GM12801 (cell line): ENCODE measurements around the gene CACNA1C.

Experiments
- CTCF ChIP-seq: IDR thresholded peaks from one replicate; pipeline ENCODE4 v1.5.1; 2011; ENCODE audit warnings: control low read depth; ENCODE audit not compliant: insufficient read length; ENCODE audit errors: extremely low read depth

CACNA1C gene

DNA sequence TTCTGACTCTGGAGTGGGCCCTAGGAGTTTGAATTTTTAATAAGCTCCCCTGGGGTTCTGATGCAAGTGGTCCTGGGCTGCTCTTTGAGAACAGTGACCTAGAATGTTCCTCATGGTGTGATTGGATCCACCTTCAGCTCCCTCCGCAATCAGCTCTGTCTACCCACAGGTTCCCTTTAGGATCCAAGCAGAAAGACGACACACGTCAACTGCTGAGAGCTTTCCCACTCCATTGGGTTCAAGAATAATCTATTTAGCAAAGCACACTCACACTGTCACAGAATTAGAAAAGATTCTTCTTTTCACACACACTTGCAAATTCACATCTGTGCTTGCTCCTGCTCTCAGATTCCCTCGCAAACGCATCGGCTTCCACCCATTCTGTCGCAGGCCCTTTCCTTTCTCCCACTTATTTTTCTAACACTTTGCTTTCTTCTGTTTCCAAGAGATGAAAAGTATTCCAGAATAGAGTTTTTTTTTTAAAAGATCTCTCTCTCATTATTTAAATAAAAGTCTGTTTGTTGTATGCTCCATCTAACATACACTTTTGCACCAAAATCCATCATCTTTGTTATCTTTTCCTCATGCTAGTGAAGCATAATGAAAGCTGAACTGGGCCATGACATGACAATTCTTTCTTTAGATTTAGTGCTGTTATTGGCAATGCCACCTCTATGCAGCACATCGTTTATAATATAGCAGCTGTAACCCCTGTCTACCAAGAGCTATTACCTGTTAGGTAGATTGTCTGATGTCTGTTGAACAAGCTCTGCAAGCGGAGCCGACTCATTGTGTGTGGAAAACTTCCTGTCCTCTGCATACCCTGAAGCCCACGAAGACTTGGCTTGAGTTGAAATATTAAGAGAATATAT lies 73.1 kb downstream of the CACNA1C start:
- no peak for TF ChIP-seq CTCF

DNA sequence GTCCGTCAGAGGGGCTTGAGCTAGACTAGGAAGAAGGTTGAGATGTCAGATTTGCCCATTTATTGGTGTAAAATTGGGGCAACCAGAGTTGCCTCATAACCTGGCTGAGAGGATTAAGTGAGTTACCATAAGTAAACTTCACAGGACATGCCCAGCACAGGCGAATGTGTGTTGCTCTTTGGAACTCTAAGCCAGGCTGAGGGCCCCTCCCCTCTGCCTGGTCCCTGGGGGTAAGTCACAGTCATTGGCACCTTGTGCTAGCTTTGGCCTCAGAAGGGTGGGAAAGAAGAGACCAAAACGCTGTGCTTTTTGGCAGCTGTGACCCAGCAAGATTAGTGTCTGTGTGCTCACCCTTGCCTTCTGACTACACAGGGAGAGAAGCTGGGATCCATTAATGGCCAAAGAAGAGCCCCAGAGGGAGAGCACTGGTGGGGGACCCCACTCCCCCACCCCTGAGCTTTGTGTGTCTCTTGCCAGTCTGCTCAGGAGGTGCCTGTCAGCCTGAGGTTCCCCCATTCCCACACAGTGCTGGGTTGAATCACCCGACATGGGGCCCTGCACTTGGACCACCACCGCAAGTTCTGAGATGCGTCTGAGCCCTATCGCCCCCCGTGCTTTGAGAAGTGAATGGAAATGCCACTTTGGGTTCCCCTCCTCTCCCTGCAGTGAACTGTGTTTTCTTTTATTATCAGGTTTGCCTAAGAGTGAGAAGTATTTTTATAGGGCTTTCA lies 74.1 kb downstream of the CACNA1C start:
- no peak for TF ChIP-seq CTCF

DNA sequence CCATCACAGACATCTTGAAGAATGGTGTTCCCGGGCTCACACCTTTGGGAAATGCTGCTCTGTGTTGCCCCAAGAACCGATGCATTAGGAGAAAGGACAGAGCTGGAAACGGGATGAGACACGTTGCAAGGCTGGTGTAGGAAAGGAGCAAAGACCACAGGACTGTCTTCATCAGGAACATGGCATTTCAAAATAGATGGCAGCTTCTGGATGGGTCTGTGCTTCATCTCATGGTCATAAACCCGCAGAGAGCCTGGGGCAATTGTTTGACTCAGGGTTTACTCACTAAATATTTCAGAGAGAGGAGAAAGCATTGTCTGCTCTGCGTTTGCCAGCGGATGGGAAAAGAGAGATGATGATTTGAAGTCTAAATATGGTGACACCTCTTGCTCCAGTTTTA lies 76.3 kb downstream of the CACNA1C start:
- no peak for TF ChIP-seq CTCF

- no peak for TF ChIP-seq CTCF
These were observed 84.1 kb downstream of the CACNA1C start for GRCh38 chr12:2136901-2137300.

- TF ChIP-seq CTCF, result no peak
These were observed 84.9 kb downstream of the CACNA1C start for GRCh38 chr12:2137711-2138110.

DNA sequence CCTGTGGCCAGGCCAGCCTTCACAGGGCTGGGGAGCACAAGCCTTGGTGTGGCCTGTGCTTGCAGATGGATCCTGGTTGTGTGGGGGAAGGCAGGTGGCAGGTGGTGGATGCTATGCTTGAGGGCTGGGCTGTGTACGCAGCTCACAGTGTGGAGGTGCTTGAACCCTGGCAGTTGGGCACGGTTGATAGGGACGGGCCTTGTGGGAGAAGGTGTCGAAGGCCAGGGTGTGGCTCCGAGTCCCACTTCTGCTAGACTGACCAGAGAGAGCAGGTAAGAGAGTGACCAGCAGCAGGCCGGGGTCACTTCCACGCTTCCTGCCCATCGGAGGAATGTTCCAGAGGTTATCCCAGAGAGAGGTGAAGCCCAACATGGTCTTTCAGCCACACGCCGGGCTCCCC lies 85.5 kb downstream of the CACNA1C start:
- no peak for TF ChIP-seq CTCF

- TF ChIP-seq CTCF, result no peak
These were observed 86.1 kb downstream of the CACNA1C start for GRCh38 chr12:2138871-2139308.
